Liver (tissue), 3 donors: ENCODE measurements around the gene TSSC4.

Source experiments
- MAX ChIP-seq: IDR thresholded peaks from 2 replicates; pipeline ENCODE4 v1.6.1; 2016; ENCODE audit warnings: antibody characterized with exemption
- RAD21 ChIP-seq, 2 donors: IDR thresholded peaks; 2 replicates each; pipeline ENCODE4 v1.6.1; 2016; ENCODE audit warnings: antibody characterized with exemption in 2 of 2, mild to moderate bottlenecking in 2 of 2
- TF ChIP-seq, protein P1 (sequence below): fragments of 150-350 bp; IDR thresholded peaks from 2 replicates; pipeline ENCODE4 v1.5.1; 2017; ENCODE audit warnings: improper control_type of control experiment, low read depth, low read length; ENCODE audit not compliant: missing input control
- donor health status: healthy.
- donor health status: healthy.

GRCh38 chr11:2380396-2380795 is 20.2 kb upstream of the TSSC4 start:
- TF ChIP-seq, protein P1, sequence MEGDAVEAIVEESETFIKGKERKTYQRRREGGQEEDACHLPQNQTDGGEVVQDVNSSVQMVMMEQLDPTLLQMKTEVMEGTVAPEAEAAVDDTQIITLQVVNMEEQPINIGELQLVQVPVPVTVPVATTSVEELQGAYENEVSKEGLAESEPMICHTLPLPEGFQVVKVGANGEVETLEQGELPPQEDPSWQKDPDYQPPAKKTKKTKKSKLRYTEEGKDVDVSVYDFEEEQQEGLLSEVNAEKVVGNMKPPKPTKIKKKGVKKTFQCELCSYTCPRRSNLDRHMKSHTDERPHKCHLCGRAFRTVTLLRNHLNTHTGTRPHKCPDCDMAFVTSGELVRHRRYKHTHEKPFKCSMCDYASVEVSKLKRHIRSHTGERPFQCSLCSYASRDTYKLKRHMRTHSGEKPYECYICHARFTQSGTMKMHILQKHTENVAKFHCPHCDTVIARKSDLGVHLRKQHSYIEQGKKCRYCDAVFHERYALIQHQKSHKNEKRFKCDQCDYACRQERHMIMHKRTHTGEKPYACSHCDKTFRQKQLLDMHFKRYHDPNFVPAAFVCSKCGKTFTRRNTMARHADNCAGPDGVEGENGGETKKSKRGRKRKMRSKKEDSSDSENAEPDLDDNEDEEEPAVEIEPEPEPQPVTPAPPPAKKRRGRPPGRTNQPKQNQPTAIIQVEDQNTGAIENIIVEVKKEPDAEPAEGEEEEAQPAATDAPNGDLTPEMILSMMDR, result no peak
- TF ChIP-seq MAX (no peak), RAD21 (IDR thresholded peaks at IDR 0.05) (no peak)
